Panc1 (cell line): ENCODE measurements around the gene MDGA2. TPM values are rescaled to one million over a fixed set of nuclear protein-coding genes. Genes with fewer than 3 reads are reported as not detected.

ENCODE experiments used
- ATAC-seq: fragments of 200-7000 bp; cut with Tn5 transposase; 2 replicates; pipeline ENCODE4 v1.9.1; 2020; ENCODE audit warnings: mild to moderate bottlenecking, moderate library complexity
- BruUV-seq: library from RNA; stranded (reverse); fragments of 400-500 nt; replicated peaks from 2 replicates; lab custom pipeline; 2021; lab: Mats Ljungman, UMichigan
- CTCF ChIA-PET: fragments of 300-600 bp; sonication (Branson Sonifier 250); formaldehyde crosslinking; loops from one replicate; lab custom pipeline; 2022; ENCODE audit warnings: antibody characterized with exemption; lab: Charles Lee
- POLR2A ChIA-PET: fragments of 300-600 bp; sonication (Branson Sonifier 250); formaldehyde crosslinking; loops from one replicate; lab custom pipeline; 2022; ENCODE audit warnings: antibody characterized with exemption; lab: Charles Lee
- DNase-seq: peaks from one replicate; pipeline ENCODE4 v3.0.0-alpha.2; 2010; ENCODE audit warnings: low read depth, low spot score
- H3K27ac ChIP-seq: 2 replicates; pipeline ENCODE4 v1.5.1; 2011; ENCODE audit warnings: mild to moderate bottlenecking, low read length, inconsistent platforms
- H3K27me3 ChIP-seq: fragments of 200-500 bp; sonication (Bioruptor generic); 2 replicates; pipeline ENCODE4 v1.6.0; 2014; ENCODE audit warnings: low read length, inconsistent platforms; ENCODE audit not compliant: control insufficient read depth, insufficient read depth
- H3K36me3 ChIP-seq: fragments of 200-500 bp; sonication (Bioruptor generic); 2 replicates; pipeline ENCODE4 v1.5.1; 2014; ENCODE audit warnings: inconsistent platforms, mild to moderate bottlenecking, low read length, moderate library complexity; ENCODE audit not compliant: control insufficient read depth, insufficient read depth
- H3K4me1 ChIP-seq: 2 replicates; pipeline ENCODE4 v1.5.1; 2011; ENCODE audit warnings: inconsistent platforms, mild to moderate bottlenecking, low read length, moderate library complexity; ENCODE audit not compliant: control insufficient read depth, insufficient read depth
- H3K4me3 ChIP-seq, 2 experiments: 2 replicates each; pipeline ENCODE4 v1.5.1; 2011 to 2012; ENCODE audit warnings: low read depth in 2 of 2, low read length in 2 of 2, mild to moderate bottlenecking in 2 of 2, inconsistent platforms in 1 of 2, moderate library complexity in 1 of 2
- H3K9me3 ChIP-seq: fragments of 200-500 bp; sonication (Bioruptor generic); 2 replicates; pipeline ENCODE4 v1.5.1; 2014; ENCODE audit warnings: low read depth, mild to moderate bottlenecking, inconsistent platforms, low read length, moderate library complexity; ENCODE audit not compliant: control insufficient read depth, insufficient read depth
- CTCF ChIP-seq: fragments of 450-650 bp; IDR thresholded peaks from 2 replicates; pipeline ENCODE4 v1.5.1; 2017; ENCODE audit warnings: mild to moderate bottlenecking
- POLR2AphosphoS5 ChIP-seq: IDR thresholded peaks from 2 replicates; pipeline ENCODE4 v1.6.1; 2012; ENCODE audit warnings: mild to moderate bottlenecking, low read depth, low read length, moderate library complexity
- REST ChIP-seq, 2 experiments: IDR thresholded peaks; 2 replicates each; pipeline ENCODE4 v1.6.1; 2011 to 2012; ENCODE audit warnings: low read depth in 2 of 2, control low read depth in 1 of 2, low read length in 1 of 2, mild to moderate bottlenecking in 1 of 2, moderate library complexity in 1 of 2; ENCODE audit not compliant: insufficient read depth in 1 of 2
- SIN3A ChIP-seq: IDR thresholded peaks from 2 replicates; pipeline ENCODE4 v1.6.1; 2012; ENCODE audit warnings: low read depth, mild to moderate bottlenecking, low read length, moderate library complexity, borderline replicate concordance; ENCODE audit not compliant: insufficient read depth
- TCF7L2 ChIP-seq: IDR thresholded peaks from 2 replicates; pipeline ENCODE4 v1.6.1; 2011; ENCODE audit warnings: mild to moderate bottlenecking, low read depth, low read length, inconsistent platforms
- in situ Hi-C: cut with HindIII; loops from 2 replicates; pipeline ENCODE4 v1.10.0; 2016; ENCODE audit warnings: low sequenced_read_pairs, low pct_unique_long_range_greater_than_20kb
- intact Hi-C: fragments of 100-400 bp; cut with micrococcal nuclease; formaldehyde crosslinking; loops from one replicate; pipeline ENCODE4 v1.10.0; 2022; ENCODE audit not compliant: unreplicated experiment
- total RNA-seq: library from RNA; stranded (reverse); gene quantifications from one replicate; pipeline ENCODE4 v1.2.1, GENCODE V29; 2021; ENCODE audit not compliant: unreplicated experiment

Gene MDGA2
- total RNA-seq, 1 experiment from 2014 or later, result not detected

- ATAC-seq (no peak), DNase-seq (no peak)
- intact Hi-C loops (no loop called here), in situ Hi-C loops (no loop called here)
- H3K4me1 ChIP-seq, result no peaks in the 10 kb centered on the region
- no peak overlapping the region for H3K27ac ChIP-seq
- H3K36me3 ChIP-seq, result no peaks in the 10 kb centered on the region
- POLR2A ChIA-PET, result no interaction called here
- no peaks in the 10 kb centered on the region for H3K9me3 ChIP-seq
- no TSS peak for BruUV-seq
- no peak for TF ChIP-seq REST (IDR thresholded peaks at IDR 0.05; ENCODE audit: insufficient read depth in 1 of 2, low read depth in 2 of 2, low read length in 1 of 2)
- no peak for TF ChIP-seq CTCF
- TF ChIP-seq TCF7L2, result no peak
- no peak for TF ChIP-seq POLR2AphosphoS5
- no peak for TF ChIP-seq SIN3A
- CTCF ChIA-PET, result no interaction called here
- H3K27me3 ChIP-seq, result no peaks in the 10 kb centered on the region
- no peak overlapping the region for H3K4me3 ChIP-seq
These were observed 139.1 kb downstream of the MDGA2 start for GRCh38 chr14:47536341-47536740.

GRCh38 chr14:47526591-47527244, 148.7 kb downstream of the MDGA2 start:
- no peaks in the 10 kb centered on the region for H3K9me3 ChIP-seq
- no peaks in the 10 kb centered on the region for H3K4me1 ChIP-seq
- intact Hi-C loops, result no loop called here
- ChIA-PET CTCF (no interaction called here), POLR2A (no interaction called here)
- H3K36me3 ChIP-seq, result no peaks in the 10 kb centered on the region
- ATAC-seq (no peak), DNase-seq (no peak)
- TF ChIP-seq CTCF (no peak), TCF7L2 (no peak), SIN3A (no peak), REST (IDR thresholded peaks at IDR 0.05; ENCODE audit: insufficient read depth in 1 of 2, low read depth in 2 of 2, low read length in 1 of 2) (no peak), POLR2AphosphoS5 (no peak)
- in situ Hi-C loops, result no loop called here
- no TSS peak for BruUV-seq
- H3K27ac ChIP-seq, result no peak overlapping the region
- H3K27me3 ChIP-seq, result no peaks in the 10 kb centered on the region
- no peak overlapping the region for H3K4me3 ChIP-seq
